Measurements from ENCODE around the gene TNKS1BP1.

DNA sequence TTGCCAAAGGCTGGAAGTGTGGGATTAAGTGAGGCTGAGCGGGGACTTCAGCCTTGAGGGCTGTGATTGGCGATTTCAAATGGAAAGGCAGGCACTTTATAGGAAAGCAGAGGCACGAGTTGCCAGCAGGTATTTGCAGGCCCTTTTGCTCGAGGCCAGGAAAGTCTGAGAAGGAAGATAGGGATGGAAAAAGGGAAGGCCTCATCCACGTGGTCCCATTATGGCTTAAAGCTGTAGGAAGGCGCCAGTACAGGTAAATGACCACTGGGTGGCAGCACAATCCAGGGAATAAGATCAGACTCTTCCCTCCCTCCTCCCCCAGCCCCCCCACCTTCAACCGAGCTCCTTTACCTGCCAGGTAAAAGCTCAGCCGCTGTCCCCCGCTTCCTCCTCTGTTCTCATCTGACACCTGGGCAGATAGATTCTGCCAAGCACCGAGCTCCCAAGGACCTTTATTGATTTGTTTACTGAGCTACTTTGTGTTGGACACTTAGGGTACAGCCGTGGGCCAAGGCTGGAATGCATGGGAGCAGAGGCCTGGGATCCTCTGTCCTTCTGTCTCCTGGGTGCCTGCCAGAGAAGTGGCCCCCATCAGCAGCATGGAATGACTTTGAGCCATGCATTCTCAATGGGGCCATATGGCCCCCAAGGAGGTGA, 20.9 kb upstream of the TNKS1BP1 start:
- no peak for TF ChIP-seq YY1 (IDR thresholded peaks at IDR 0.05; ENCODE audit: insufficient read depth, insufficient read length)
- TF ChIP-seq ZNF274 (IDR thresholded peaks at IDR 0.05; ENCODE audit: low read depth, low read length), result no peak

Measured in NT2/D1 (cell line).